Measurements from ENCODE around the gene CORO2A. TPM values are rescaled to one million over a fixed set of nuclear protein-coding genes. Genes with fewer than 3 reads are reported as not detected.

The CORO2A gene
- polyA plus RNA-seq, 1 of the 3 experiments (the other 2 are of a cell fraction) = 2.3 TPM

DNA sequence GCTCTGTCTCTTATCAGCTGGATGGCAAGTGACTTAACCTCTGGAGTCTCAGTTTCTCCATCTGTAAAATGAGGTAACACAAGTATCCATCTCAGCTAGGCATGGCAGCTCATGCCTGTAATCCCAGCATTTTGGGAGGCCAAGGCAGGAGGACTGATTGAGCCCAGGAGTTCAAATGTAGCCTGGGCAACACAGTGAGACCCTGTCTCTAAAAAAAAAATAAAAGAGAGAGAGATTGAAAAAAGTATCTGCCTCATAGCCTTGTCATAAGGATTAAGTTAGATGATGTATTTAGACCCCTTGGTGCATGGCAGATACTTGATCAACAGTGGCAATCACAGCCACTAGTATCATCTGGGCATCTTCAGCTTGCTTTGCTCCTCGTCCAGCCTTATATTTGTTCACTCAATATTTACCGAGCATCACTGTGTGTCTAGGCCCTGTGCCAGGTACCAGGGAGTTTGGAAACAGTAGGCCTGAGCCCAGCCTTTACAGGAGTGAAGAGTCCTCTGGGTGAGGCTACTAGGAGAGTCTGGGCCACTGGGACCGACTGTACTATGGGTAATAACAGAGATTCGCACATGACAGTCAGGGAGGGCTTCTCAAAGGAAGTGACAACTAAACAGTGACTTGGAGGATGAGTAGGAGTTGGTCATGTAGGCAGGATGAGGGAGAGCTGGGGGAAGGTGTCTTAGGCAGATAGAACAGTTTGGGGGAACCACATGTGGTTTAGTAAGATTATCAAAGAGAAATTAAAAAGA, 34.2 kb downstream of the CORO2A start:
- no peak for DNase-seq
- Histone ChIP-seq H3K4me2 (no peak overlapping the region), H3K9me2 (no peaks in the 10 kb centered on the region), H2AFZ (ENCODE audit: low read depth) (no peak overlapping the region), H3F3A (replicated peaks; ENCODE audit: insufficient read depth) (no peaks in the 10 kb centered on the region), H3K9me3 (no peaks in the 10 kb centered on the region), H3K9ac (no peak overlapping the region), H3K4me3 (ENCODE audit: low read depth in 2 of 2, low read length in 1 of 2) (no peak overlapping the region), H4K20me1 (ENCODE audit: insufficient read depth) (no peaks in the 10 kb centered on the region), H3K4me1 (ENCODE audit: control insufficient read depth in 1 of 2, insufficient read depth in 2 of 2, low read depth in 1 of 2, low read length in 1 of 2) (no peaks in the 10 kb centered on the region; a peak in 1 of 4 replicates), H3K36me3 (replicated peaks in 1 of 2; ENCODE audit: control insufficient read depth in 1 of 2, insufficient read depth in 2 of 2, low read length in 1 of 2) (no peaks in the 10 kb centered on the region), H3K27me3 (ENCODE audit: insufficient read depth) (no peaks in the 10 kb centered on the region), H3K27ac (ENCODE audit: low read depth in 2 of 2, low read length in 1 of 2) (no peak overlapping the region), H3K79me2 (ENCODE audit: insufficient read depth) (no peaks in the 10 kb centered on the region)
- WGBS (ENCODE audit: low lambda C conversion rate) = 63% methylated on average over 4 of the region's 4 CpGs
- TF ChIP-seq, protein P1, sequence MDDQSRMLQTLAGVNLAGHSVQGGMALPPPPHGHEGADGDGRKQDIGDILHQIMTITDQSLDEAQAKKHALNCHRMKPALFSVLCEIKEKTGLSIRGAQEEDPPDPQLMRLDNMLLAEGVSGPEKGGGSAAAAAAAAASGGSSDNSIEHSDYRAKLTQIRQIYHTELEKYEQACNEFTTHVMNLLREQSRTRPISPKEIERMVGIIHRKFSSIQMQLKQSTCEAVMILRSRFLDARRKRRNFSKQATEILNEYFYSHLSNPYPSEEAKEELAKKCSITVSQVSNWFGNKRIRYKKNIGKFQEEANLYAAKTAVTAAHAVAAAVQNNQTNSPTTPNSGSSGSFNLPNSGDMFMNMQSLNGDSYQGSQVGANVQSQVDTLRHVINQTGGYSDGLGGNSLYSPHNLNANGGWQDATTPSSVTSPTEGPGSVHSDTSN (IDR thresholded peaks at IDR 0.05) = no peak
- TF ChIP-seq, protein P2, sequence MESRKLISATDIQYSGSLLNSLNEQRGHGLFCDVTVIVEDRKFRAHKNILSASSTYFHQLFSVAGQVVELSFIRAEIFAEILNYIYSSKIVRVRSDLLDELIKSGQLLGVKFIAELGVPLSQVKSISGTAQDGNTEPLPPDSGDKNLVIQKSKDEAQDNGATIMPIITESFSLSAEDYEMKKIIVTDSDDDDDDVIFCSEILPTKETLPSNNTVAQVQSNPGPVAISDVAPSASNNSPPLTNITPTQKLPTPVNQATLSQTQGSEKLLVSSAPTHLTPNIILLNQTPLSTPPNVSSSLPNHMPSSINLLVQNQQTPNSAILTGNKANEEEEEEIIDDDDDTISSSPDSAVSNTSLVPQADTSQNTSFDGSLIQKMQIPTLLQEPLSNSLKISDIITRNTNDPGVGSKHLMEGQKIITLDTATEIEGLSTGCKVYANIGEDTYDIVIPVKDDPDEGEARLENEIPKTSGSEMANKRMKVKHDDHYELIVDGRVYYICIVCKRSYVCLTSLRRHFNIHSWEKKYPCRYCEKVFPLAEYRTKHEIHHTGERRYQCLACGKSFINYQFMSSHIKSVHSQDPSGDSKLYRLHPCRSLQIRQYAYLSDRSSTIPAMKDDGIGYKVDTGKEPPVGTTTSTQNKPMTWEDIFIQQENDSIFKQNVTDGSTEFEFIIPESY (IDR thresholded peaks at IDR 0.05; ENCODE audit: borderline replicate concordance, low read depth) = no peak
- TF ChIP-seq GABPA (IDR thresholded peaks at IDR 0.05; ENCODE audit: low read depth) = no peak
- TF ChIP-seq, protein P3, sequence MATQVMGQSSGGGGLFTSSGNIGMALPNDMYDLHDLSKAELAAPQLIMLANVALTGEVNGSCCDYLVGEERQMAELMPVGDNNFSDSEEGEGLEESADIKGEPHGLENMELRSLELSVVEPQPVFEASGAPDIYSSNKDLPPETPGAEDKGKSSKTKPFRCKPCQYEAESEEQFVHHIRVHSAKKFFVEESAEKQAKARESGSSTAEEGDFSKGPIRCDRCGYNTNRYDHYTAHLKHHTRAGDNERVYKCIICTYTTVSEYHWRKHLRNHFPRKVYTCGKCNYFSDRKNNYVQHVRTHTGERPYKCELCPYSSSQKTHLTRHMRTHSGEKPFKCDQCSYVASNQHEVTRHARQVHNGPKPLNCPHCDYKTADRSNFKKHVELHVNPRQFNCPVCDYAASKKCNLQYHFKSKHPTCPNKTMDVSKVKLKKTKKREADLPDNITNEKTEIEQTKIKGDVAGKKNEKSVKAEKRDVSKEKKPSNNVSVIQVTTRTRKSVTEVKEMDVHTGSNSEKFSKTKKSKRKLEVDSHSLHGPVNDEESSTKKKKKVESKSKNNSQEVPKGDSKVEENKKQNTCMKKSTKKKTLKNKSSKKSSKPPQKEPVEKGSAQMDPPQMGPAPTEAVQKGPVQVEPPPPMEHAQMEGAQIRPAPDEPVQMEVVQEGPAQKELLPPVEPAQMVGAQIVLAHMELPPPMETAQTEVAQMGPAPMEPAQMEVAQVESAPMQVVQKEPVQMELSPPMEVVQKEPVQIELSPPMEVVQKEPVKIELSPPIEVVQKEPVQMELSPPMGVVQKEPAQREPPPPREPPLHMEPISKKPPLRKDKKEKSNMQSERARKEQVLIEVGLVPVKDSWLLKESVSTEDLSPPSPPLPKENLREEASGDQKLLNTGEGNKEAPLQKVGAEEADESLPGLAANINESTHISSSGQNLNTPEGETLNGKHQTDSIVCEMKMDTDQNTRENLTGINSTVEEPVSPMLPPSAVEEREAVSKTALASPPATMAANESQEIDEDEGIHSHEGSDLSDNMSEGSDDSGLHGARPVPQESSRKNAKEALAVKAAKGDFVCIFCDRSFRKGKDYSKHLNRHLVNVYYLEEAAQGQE (IDR thresholded peaks at IDR 0.05; ENCODE audit: low read depth, low read length) = no peak
- no peak for TF ChIP-seq RAD21 (IDR thresholded peaks at IDR 0.05; ENCODE audit: low read length)
- TF ChIP-seq, protein P4, sequence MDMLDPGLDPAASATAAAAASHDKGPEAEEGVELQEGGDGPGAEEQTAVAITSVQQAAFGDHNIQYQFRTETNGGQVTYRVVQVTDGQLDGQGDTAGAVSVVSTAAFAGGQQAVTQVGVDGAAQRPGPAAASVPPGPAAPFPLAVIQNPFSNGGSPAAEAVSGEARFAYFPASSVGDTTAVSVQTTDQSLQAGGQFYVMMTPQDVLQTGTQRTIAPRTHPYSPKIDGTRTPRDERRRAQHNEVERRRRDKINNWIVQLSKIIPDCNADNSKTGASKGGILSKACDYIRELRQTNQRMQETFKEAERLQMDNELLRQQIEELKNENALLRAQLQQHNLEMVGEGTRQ (IDR thresholded peaks at IDR 0.05; ENCODE audit: borderline replicate concordance, low read depth, low read length) = no peak
- no peak for TF ChIP-seq RCOR1 (IDR thresholded peaks at IDR 0.05; ENCODE audit: low read length)
- no peak for TF ChIP-seq CHD2 (IDR thresholded peaks at IDR 0.05; ENCODE audit: low read length, partially characterized antibody)
- TF ChIP-seq TEAD4 (IDR thresholded peaks at IDR 0.05; ENCODE audit: borderline replicate concordance, insufficient read depth) = no peak
- TF ChIP-seq, protein P5, sequence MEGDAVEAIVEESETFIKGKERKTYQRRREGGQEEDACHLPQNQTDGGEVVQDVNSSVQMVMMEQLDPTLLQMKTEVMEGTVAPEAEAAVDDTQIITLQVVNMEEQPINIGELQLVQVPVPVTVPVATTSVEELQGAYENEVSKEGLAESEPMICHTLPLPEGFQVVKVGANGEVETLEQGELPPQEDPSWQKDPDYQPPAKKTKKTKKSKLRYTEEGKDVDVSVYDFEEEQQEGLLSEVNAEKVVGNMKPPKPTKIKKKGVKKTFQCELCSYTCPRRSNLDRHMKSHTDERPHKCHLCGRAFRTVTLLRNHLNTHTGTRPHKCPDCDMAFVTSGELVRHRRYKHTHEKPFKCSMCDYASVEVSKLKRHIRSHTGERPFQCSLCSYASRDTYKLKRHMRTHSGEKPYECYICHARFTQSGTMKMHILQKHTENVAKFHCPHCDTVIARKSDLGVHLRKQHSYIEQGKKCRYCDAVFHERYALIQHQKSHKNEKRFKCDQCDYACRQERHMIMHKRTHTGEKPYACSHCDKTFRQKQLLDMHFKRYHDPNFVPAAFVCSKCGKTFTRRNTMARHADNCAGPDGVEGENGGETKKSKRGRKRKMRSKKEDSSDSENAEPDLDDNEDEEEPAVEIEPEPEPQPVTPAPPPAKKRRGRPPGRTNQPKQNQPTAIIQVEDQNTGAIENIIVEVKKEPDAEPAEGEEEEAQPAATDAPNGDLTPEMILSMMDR (IDR thresholded peaks at IDR 0.05) = no peak
- TF ChIP-seq, protein P6, sequence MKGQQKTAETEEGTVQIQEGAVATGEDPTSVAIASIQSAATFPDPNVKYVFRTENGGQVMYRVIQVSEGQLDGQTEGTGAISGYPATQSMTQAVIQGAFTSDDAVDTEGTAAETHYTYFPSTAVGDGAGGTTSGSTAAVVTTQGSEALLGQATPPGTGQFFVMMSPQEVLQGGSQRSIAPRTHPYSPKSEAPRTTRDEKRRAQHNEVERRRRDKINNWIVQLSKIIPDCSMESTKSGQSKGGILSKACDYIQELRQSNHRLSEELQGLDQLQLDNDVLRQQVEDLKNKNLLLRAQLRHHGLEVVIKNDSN (IDR thresholded peaks at IDR 0.05; ENCODE audit: borderline replicate concordance, low read depth) = no peak
- no peak for TF ChIP-seq FOXJ3 (CRISPR knock-in tag; IDR thresholded peaks at IDR 0.05)
- TF ChIP-seq NFIC (IDR thresholded peaks at IDR 0.05; ENCODE audit: borderline replicate concordance) = no peak
- TF ChIP-seq, protein P7, sequence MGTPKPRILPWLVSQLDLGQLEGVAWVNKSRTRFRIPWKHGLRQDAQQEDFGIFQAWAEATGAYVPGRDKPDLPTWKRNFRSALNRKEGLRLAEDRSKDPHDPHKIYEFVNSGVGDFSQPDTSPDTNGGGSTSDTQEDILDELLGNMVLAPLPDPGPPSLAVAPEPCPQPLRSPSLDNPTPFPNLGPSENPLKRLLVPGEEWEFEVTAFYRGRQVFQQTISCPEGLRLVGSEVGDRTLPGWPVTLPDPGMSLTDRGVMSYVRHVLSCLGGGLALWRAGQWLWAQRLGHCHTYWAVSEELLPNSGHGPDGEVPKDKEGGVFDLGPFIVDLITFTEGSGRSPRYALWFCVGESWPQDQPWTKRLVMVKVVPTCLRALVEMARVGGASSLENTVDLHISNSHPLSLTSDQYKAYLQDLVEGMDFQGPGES (IDR thresholded peaks at IDR 0.05; ENCODE audit: low read depth, low read length) = no peak
- no peak for TF ChIP-seq POLR2AphosphoS5 (IDR thresholded peaks at IDR 0.05; ENCODE audit: low read depth, low read length)
- TF ChIP-seq FOSL2 (IDR thresholded peaks at IDR 0.05; ENCODE audit: borderline replicate concordance, low read depth) = no peak
- CTCF ChIA-PET = interaction anchor here (0.9 to 1.3 kb wide), 2 partner anchors 19 to 34 kb away, joined by 3 to 5 read pairs; no protein-coding TSS in a partner anchor
- POLR2A ChIA-PET = no interaction called here
